NCI-H345 (cell line): ENCODE data around the gene PLEKHH2.
"Not testable (repeated sequence)": the region's sequence is repeated elsewhere in the genome, so short reads cannot be mapped to it uniquely, and the experiment has no call there.

Source experiments
- DNase-seq: peaks from one replicate; lab custom pipeline; 2025; lab: John Stamatoyannopoulos, UW

Gene PLEKHH2

DNA sequence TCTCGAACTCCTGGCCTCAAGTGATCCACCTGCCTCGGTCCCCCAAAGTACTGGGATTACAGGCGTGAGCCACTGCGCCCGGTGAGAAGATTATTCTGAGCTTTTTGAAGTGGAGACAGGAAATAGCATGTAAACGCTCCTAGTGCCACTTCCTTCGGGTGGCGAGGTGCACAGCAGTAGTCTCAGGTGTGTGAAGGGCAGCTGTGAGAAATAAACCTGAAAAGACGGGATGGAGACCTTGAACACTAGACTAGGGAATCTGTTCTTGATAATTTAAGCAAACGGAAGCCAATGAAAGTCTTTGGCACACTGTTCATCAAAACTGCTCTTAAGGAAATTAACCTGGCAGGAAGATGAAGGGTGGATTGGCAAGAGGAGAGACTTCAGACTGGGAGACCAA, 439 bp upstream of the PLEKHH2 start:
- DNase-seq, result no peak

DNA sequence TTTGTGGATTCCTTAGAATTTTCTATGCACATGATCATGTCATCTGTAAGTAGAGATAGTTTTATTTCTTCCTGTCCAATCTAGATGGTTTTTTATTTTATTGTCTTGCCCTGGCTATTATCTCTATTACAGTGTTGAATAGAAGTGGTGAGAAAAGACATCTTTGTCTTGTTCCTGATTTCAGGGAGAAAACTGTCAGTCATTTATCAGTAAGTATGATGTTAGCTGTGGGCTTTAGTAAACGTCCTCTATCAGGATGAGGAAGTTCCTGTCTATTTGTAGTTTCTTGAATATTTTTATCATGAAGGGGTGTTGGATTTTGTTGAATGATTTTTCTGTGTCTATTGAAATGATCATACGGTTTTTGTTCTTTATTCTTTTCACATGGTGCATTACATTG, 5.3 kb downstream of the PLEKHH2 start:
- no peak for DNase-seq

DNA sequence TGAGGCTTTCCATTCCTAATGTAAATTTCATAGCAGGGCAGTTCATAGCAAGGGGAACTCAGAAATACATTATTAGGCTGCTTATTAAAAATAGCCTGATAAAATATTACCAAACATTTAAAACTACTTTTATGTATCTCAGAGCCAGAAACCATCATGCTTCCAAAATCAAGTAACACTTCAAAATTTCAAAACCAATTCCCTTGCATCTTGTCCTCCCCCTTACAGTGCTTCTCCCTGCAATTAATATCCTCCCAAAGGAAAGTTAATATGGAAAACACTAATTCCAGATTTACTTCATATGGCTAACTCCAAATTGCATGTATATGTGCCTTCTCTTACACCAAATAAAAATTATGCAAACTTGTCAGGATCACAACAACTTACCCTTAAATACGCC, 6.6 kb downstream of the PLEKHH2 start:
- no peak for DNase-seq

DNA sequence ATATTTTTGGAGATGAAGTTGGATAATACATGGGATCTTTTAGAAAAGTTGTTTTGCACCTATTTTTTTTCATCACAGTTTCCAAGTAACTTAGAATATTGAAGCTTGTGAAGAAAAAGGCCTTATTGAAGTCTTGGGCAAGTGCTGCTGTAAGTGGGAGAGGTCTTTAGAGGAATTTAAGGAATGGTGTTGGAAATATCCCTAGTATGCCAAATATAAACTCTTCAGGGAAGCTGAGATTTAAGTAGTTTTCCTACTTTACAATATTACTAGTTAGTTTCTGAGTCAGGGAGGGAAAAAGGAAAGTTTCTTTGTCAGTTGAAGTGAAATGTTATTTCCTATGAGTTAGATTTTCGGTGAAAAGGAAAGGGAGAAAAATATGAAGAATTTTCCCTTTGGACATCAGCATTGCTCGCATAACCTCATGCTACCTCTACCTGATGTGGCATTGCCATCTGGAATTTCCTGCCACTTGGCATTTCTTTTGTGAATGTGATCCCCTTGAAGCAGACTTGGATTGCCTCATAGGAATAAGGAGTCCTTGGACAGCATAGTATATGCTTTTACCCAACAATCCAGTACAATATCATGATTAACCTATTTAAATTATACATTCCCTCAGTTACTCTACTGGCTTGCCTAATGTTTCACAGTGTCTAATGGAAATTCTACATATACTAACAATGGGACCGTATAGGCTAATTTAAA, 12.1 kb downstream of the PLEKHH2 start:
- no peak for DNase-seq

DNA sequence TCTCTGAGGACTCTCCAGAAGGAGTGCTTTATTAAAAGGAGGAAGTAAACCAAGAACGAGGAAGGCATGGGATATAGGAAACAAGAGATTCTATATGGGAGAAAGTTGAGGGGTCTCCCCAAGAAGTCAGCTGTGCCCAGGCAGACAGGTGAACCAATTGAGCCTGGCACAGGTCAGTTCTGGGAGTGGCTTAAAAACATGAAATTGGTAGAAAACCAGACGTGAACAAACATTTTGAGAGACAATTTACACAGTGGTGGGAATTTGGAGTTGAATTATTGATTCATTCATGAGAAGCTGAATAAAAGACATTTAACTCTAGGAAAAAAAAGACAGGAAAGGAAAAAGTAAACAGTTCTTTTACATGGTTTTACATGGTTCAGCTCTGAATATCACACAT, 16.4 kb downstream of the PLEKHH2 start:
- DNase-seq, result no peak

DNA sequence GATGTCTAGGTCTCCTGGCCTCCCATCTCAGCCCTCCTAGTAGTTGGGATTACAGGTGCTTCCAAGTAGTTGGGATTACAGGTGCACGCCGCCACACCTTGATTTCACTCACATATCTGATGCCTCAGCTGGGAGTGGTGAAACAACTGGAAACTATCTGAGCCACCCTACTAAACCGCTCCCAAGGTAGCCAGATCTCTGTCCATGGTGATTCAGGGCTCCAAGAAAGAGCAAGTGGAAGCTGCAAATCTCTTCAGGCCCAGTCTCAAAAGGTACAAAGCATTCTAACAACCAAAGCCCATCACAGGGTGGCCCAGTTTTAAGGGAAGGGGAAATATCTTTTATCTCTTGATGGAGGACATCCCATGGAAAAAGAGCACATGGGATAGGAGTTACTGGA, 20.2 kb downstream of the PLEKHH2 start:
- no peak for DNase-seq

DNA sequence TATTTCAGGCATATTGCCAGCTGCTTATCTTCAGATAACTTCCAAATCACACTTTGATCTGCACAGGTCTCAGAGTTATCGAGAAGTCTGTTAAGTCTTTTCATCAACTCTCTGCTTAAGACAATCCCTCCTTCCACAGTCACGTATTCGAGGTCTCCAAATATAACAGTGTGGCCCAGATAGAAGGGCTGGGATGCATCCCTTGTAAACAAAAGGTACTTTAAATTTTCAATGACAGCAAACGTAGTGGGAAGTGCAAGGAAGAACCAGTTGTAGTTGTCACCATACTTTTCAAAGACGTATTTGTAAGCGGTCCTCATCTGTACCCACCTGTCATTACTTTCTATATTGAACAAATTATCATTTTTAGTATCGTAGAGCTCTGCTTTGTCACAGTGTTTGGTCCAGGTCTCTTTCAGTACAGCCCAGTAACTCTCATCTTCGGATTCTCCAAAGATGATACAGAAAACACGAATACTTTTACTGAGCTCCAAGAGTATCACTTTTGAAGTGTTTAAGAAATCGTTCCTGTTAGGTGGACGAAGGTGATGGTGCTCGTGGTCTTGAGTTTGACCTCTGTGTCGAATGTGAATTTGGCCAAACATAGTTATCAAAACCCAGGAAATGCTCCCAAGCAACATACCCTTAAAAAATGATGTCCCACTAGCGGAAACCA, 38.7 kb downstream of the PLEKHH2 start:
- DNase-seq, result no peak

DNA sequence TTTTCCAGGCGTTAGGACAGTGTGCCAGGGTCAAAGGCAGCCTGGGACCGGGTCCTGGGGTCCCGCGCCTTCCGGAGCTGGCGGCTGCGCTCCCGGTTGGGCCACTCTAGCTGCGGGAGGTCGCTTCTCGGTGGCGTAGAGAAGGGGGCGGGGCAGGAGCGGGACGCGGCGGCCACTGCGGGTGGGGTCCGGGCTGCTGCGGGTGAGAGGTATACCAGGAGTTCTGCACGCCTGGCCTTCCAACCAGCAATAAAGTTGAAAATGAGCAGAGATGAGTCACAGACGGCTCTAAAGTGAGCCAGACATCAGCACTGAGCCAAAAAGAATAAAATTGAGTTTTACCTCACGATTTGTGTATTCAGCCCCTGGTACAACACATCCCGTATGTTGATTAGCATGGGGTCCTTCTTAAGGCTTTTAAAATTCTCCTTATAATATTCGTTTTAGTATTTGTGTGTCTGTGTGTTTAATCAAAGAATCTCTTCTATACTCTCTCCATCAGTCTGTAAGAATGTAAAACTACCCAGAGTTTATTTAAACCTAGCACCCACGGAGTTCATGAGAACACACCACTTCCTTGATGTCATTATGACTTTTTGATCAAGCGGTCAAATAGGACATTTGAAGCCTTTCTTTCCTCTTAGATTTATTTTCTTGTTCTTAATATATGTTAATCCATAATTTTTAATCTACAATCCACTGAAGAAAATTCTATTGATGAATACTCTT, 39.4 kb downstream of the PLEKHH2 start, which contains the start of gene C1GALT1C1L:
Gene C1GALT1C1L (minus strand): TSS at position 108 of the 729 bp plus-strand sequence. CDS start 107 bp downstream, at position 1.
- DNase-seq, result no peak

DNA sequence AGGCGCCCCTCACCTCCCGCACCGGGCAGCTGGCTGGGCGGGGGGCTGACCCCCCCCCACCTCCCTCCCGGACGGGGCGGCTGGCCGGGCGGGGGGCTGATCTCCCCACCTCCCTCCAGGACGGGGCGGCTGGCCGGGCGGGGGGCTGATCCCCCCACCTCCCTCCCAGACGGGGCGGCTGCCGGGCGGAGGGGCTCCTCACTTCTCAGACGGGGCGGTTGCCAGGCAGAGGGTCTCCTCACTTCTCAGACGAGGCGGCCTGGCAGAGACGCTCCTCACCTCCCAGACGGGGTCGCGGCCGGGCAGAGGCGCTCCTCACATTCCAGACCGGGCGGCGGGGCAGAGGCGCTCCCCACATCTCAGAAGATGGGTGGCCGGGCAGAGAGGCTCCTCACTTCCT, 40.7 kb downstream of the PLEKHH2 start:
- DNase-seq, result not testable (repeated sequence)

DNA sequence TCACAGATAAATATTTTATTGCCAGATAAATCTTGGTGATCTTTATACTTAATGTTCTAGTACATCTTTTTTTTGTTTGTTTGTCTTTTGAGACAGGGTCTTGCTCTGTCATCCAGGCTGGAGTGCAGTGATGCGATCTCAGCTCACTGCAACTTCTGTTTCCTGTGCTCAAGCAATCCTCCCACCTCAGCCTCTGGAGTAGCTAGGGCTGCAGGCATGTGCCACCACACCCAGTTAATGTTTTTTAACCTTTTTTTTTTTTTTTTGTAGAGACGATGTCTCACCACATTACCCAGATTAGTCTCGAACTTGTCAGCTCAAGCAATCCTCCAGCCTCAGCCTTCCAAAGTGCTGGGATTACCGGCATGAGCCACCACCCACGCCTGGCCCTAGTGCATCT, 48.3 kb downstream of the PLEKHH2 start:
- no peak for DNase-seq

DNA sequence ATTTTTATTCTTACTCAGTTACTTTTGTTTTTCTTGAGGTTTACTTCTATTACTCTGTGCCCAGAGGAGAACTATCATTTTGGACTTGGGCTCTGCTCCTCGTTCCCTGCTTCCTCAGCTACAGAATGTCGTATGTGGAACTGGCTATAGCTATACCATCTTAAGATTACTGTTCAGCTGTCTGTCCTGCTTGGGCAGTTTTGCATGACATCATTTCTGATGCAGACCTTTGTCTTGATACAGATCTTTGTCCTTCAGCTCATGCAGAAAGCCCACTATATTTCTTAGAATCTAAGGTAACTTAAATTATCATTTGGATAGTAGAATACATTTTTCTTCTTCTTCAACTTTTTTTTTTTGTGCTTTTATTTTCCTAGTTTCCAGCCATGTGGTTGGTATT, 52.9 kb downstream of the PLEKHH2 start:
- no peak for DNase-seq

DNA sequence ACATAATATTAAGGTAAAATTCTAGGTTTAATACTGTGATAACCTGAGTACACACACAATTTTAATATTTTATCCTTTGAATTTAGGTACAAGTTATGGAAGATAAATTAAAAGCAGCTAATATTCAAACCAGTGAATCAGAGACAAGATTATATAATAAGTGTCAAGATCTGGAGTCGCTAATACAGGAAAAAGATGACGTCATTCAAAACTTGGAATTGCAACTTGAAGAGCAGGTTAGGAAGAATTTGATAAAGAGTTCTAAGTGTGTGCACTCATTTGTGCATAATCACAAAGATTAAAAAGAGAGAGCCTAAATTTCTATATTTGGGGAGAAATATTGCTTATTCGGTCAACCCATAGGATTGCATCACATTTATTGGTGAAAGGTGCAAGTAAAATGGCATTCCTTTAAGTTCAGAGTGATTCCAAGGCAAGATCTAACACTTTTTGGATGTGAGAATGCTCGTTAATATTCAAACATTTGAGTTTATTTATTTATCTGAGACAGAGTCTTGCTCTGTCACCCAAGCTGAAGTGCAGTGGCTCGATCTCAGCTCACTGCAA, 55.5 kb downstream of the PLEKHH2 start:
- no peak for DNase-seq

DNA sequence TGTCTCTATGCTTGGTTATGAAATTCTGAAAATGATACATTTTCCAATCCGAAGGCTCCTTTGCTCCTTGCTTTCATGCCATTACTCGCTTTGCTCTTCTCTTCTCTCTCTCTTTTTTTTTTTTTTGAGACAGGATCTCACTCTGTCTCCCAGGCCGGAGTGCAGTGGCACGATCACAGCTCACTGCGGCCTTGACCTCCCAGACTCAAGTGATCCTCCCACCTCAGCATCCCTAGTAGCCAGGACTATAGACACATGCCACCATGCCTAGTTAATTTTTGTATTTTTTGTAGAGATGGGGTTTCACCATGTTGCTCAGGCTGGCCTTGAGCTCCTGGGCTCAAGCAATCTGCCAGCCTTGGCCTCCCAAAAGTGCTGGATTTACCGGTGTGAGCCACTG, 61.1 kb downstream of the PLEKHH2 start:
- not testable (repeated sequence) for DNase-seq

DNA sequence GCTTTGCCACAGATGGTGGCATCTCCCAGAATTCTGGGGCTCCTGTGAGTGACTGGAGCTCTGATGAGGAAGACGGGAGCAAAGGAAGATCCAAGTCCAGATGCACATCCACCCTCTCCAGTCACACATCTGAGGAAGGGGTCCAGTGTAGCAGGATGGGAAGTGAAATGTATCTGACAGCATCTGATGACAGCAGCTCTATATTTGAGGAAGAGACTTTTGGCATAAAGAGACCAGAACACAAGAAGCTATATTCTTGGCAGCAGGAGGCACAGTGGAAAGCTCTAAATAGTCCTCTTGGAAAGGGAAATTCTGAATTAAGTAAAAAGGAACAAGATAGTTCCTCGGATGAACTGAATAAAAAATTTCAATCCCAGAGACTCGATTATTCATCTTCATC, 62.7 kb downstream of the PLEKHH2 start:
- no peak for DNase-seq

DNA sequence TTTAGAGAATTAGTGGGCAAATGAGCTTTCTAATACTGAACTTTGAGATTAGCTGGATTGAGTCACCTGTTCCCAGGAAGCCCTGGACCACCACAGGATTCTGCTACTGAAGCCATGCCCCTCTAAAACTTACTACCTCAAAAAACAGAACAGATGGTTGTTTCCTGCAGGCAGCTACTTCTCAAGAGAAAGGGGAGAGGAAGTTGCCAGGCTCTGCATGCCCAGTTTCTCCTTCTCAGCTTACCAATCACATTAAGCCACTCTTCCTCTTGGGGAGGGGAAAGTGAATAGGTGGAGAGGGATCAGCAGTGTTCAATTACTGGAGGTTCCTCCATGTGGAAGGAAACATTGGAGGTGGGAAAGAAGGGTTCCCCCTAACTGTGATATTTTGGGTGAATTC, 64.1 kb downstream of the PLEKHH2 start:
- DNase-seq, result no peak

DNA sequence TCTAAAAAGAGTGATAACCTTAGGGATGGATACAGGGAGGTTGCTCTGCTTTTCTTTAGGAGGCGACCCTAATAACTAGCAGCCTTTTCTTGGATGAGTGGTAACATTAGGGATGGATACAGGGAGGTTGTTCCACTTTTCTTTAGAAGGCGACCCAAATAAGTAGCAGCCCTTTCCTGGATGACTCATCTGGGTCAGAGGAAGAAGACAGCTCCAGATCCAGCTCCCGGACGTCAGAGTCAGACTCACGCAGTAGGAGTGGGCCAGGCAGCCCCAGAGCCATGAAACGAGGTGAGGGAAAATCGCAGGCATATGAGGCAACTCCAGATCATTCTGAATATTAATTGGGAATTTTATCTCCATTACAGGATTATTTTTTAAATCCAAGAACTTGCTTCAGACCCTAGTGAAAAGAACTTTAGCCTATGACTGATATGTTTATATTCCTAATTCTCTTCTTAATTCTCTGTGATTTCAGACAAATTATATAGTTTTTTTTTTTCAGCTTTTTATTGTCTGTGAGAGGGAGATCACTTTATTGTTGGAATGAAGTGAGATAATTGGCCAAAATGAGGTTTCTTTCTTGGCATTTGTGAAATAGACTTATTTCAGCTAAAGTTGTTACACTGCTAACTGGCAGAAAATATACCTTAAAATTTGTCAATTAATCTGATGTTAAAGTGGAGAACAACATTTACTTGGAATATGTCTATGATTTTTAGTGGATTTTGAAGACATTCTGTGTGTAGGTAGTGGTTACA, 70.4 kb downstream of the PLEKHH2 start:
- no peak for DNase-seq

DNA sequence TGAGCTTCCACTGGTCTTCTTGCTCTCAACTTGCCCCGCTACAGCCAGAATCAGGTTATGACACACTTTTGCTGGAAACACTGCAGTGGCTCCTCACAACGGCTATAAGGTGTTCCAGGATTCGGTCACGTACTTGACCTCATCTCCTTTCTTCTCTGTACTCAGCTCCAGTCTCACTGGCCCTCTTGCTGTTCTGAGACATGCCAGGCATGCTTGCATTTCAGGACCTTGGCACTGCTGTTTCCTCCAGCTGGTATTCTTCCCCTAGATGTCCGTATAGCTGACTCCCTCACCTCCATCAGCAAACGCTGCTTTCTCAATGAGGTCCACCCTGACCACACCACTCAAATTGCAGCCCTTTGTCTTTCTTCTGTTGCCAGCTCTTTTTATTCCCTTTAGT, 71.1 kb downstream of the PLEKHH2 start:
- no peak for DNase-seq

DNA sequence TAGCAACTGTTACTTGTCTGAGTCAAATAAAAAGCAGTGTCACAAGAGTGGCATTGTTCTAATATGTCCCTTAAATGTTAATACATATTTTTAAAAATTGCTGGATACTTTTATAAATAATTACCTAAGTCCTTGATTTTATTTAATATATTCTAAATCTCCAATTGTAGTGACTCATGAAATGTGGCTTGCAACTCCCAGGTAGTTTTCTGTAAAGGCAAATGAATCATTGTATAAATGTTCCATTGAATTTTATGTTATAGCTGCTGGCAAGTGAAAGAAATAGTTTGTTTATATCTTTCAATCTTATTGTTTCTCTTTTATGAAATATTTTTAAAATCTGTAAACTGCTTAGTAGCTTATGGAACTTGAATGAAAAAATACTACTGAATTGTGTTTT, 71.8 kb downstream of the PLEKHH2 start:
- no peak for DNase-seq

DNA sequence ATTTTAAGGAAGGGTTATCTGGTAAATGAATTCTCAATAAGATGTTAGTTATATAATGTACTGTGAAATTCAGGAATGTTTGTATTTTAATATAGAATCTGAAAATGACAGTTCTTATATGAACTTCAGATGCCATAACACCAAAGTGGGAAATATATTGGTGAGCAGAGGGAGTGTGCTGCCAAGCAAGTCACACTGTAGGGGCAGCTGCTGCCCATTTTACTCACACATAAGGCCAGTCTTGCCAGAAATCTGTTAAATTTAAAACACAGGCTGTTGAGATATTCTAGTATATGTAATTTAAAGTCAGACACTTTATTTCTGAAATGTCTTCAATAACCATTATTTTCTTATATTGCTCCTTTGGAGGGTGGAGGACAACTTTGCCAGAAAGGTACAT, 73.8 kb downstream of the PLEKHH2 start:
- no peak for DNase-seq

DNA sequence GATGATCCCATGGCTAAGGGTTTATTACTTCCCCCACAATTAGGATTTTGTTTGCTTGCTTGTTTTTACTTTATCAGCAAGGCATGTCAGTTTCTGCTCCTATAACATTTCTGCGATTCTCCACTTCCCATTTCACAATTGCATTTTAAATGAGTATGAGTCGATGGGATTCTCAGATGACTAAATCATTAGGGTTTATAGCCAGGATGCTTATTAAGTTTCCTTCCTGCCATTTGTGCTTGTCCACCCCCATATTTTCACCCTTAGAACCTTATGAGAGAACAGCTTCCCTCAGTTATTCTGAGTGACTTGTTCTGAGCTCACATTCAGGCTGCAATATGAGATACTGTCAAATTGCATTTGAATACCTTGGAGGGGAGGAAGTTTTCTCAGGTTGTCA, 77.1 kb downstream of the PLEKHH2 start:
- DNase-seq, result no peak

DNA sequence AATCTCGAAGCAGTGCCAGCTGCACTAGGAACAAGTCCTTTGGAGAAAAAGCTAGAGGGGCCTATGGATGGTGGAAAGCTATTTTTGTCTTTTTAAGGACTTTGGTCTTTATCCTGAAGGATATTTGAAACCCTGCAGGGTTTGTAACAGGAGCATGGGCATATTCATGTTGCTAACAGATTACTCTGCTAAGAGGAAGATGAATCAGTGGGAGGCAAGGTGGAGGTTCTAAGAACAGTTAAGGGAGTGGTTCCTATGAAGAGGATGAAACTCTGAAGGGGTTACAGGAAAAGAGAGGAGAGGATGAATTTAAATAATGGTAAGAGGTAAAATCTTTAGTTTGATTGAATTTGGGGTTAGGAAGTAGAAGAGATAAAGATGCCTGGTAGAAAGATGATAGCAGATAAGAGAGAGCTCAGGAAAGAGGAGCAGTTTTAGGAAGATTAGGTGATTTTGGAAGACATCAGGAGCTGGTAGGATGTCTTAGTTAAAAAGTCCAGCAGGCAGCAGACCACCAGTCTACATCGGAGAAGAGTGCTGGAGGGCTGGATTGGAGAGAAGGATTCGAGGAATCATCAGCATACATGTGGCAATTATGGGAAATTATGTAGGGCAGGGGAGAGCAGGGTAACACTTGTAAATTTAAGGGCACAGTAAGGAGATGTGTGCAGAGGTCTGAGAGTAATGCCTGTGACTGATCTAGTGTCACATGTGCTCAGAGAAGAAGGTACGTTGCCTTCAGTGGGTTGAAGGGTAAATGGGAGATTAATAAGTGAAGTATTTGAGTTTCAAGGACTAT, 78.4 kb downstream of the PLEKHH2 start:
- no peak for DNase-seq
